Psoas muscle (tissue), 8 donors: Measurements from ENCODE around the gene CNEP1R1. TPM values are rescaled to one million over a fixed set of nuclear protein-coding genes. Genes with fewer than 3 reads are reported as not detected.

Experiments used
- ATAC-seq, 4 donors: fragments of 200-7000 bp; cut with Tn5 transposase; one replicate each; pipeline ENCODE4 v1.9.1; 2020; ENCODE audit warnings: moderate library complexity in 3 of 4, mild to moderate bottlenecking in 2 of 4
- DNase-seq, 2 donors: peaks; one replicate each; pipeline ENCODE4 v3.0.0-alpha.2; 2020
- H3K27ac ChIP-seq: fragments of 200-600 bp; one replicate; pipeline ENCODE4 v1.8.0; 2022
- H3K27me3 ChIP-seq, 3 donors: fragments of 200-600 bp in 1 of 3; one replicate each; pipeline versions ENCODE4 v1.6.1 to v1.8.0; 2013 to 2022; ENCODE audit warnings: low read length in 2 of 3, mild to moderate bottlenecking in 2 of 3, moderate library complexity in 1 of 3; ENCODE audit not compliant: insufficient read depth in 3 of 3
- H3K36me3 ChIP-seq, 2 donors: fragments of 200-600 bp in 1 of 2; one replicate each; pipeline versions ENCODE4 v1.6.1 to v1.8.0; 2013 to 2022; ENCODE audit warnings: low read depth in 1 of 2, mild to moderate bottlenecking in 1 of 2, moderate library complexity in 1 of 2; ENCODE audit not compliant: insufficient read depth in 1 of 2
- H3K4me1 ChIP-seq: fragments of 200-600 bp; one replicate; pipeline ENCODE4 v1.8.0; 2022
- H3K4me3 ChIP-seq: fragments of 200-600 bp; one replicate; pipeline ENCODE4 v1.8.0; 2022; ENCODE audit warnings: mild to moderate bottlenecking
- H3K9me3 ChIP-seq: fragments of 200-600 bp; one replicate; pipeline ENCODE4 v1.8.0; 2022
- WGBS, 3 donors: extraction: QIAGEN DNeasy Blood & Tissue Kit; methylation state at CpG; one replicate each; pipeline versions ENCODE4 v1.1.6 to v1.1.7; 2013; 5-methylcytosine and 5-hydroxymethylcytosine counted together
- intact Hi-C, 2 donors: fragments of 100-400 bp; cut with DNase I; formaldehyde crosslinking; loops; one replicate each; pipeline versions ENCODE4 v1.11.0 to v1.14.2; 2022
- polyA plus RNA-seq, 3 donors: library from polyadenylated mRNA; stranded (reverse); fragments of 200-250 nt; gene quantifications; one replicate each; pipeline ENCODE4 v1.2.3, GENCODE V29; 2013
- total RNA-seq, 4 donors: library from RNA; stranded (reverse); fragmentation: NEBNext Ultra II Directional in 2 of 4; extraction: Animal tissue kit (Norgen Biotek cat#: 25700) in 2 of 4; gene quantifications; one replicate each; pipeline versions ENCODE4 v1.2.1 to v1.2.4, GENCODE V29; 2021 to 2023
- TF ChIP-seq, protein P1 (sequence below): fragments of 200-600 bp; IDR thresholded peaks from one replicate; pipeline ENCODE4 v1.8.0; 2022; ENCODE audit warnings: antibody characterized with exemption
- donor health status: healthy with polysubstance abuse.
- donor health status: DM: no; HTN: no; CAD: no; lungs with moderate emphysema.
- donor health status: Bipolar disorder and iron deficiency.
- donor health status: healthy.
- donor health status: DM: yes; HTN: yes; CAD: no.
- donor health status: DM: no; HTN: no; CAD: no.
- donor health status: DM: no; HTN: no; CAD: no.
- donor health status: DM: yes; HTN: yes; CAD: no.

CNEP1R1 gene
- total and polyA plus RNA-seq, 7 donors: 10.9 to 45.5 (median 15.3) TPM

DNA sequence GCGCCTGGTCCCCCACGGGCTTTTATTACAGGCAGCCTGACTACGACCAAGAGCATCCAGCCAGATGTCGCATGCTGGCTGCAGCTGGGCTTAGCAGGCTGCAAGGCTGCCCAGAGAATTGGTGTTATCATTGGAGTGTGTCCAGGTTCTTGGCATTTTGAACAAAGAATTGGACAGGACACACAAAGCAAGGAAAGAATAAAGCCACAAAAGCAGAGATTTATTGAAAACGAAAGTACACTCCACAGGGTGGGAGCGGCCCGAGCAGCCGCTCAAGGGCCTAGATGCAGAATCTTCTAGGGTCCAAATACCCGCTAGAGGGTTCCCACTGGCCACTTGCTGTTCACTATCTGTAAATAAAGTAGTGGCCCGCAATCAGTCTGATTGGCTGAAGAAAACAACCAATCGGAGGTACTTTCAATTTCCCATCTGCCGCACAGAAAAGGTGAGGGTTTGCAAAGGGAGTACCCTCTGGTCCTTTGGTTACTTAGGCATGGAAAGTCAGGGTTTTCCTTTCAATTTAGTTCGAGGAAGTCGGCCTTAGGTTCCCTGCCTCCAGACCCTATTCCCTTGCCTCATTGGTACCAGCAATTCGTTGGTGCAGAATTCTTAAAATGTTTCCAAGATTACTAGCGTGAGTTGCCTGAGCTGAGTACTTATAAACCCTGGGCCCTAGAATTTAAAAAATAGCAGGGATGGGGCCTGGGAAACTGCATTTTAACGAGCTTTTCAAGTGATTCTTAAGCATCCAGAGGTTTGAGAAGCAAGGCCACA is 38.5 kb upstream of the CNEP1R1 start:
- 64 to 74% (median 69%) methylated on average over 17 of the region's 17 CpGs for WGBS, 3 donors
- Histone ChIP-seq H3K4me3 (no peak overlapping the region), H3K4me1 (no peaks in the 10 kb centered on the region), H3K27me3 (peaks cover 0 to 7% (median 0%) of the 10 kb centered on the region in 3 donors), H3K27ac (no peak overlapping the region), H3K36me3 (no peaks in the 10 kb centered on the region), H3K9me3 (no peaks in the 10 kb centered on the region)
- no peak for DNase-seq
- intact Hi-C loops: no loop called here
- ATAC-seq: no peak
- TF ChIP-seq, protein P1, sequence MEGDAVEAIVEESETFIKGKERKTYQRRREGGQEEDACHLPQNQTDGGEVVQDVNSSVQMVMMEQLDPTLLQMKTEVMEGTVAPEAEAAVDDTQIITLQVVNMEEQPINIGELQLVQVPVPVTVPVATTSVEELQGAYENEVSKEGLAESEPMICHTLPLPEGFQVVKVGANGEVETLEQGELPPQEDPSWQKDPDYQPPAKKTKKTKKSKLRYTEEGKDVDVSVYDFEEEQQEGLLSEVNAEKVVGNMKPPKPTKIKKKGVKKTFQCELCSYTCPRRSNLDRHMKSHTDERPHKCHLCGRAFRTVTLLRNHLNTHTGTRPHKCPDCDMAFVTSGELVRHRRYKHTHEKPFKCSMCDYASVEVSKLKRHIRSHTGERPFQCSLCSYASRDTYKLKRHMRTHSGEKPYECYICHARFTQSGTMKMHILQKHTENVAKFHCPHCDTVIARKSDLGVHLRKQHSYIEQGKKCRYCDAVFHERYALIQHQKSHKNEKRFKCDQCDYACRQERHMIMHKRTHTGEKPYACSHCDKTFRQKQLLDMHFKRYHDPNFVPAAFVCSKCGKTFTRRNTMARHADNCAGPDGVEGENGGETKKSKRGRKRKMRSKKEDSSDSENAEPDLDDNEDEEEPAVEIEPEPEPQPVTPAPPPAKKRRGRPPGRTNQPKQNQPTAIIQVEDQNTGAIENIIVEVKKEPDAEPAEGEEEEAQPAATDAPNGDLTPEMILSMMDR: no peak

DNA sequence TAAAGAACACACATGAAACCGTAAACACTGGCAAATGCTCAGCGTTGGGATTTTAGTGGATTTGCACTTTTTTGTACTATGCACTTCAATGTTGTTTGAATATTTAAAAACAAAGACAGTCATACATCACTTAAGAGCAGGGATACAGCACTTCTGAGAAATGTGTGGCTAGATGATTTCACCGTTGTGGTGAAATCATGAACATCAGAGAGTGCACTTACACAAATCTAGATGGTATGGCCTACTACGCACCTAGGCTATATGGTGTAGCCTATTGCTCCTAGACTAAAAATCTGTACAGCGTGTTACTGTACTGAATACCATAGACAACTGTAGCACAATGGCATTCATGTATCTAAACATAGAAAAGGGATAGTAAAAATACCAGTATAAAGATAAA is 37.6 kb upstream of the CNEP1R1 start:
- no peak for DNase-seq
- H3K27ac ChIP-seq: no peak overlapping the region
- intact Hi-C loops: no loop called here
- peaks cover 0 to 7% (median 0%) of the 10 kb centered on the region in 3 donors for H3K27me3 ChIP-seq
- H3K4me1 ChIP-seq: no peaks in the 10 kb centered on the region
- no peaks in the 10 kb centered on the region for H3K36me3 ChIP-seq
- H3K4me3 ChIP-seq: no peak overlapping the region
- WGBS, 3 donors: 91 to 93% (median 93%) methylated on average over 5 of the region's 5 CpGs
- TF ChIP-seq, protein P1: no peak
- no peaks in the 10 kb centered on the region for H3K9me3 ChIP-seq
- ATAC-seq: no peak

DNA sequence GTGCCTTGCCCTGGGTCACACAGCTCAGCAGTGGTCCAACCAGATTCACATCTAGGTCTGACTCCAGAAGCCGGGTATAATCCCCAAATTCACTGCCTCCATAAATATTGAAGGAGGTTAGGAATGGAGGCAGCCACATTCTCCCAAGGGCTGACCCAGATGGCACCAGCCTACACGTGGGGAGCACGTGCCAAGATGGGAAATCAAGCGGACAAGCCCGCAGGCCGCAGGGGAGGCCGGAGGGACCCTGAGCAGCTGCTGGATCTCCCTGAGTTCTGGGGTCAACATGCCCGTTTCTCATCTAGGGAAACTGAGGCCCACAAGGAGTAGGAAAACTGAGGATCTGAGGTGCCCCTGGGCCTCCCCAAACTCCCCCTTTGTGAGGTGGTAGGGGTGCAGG is 32.2 kb upstream of the CNEP1R1 start:
- TF ChIP-seq, protein P1: no peak
- H3K4me3 ChIP-seq: no peak overlapping the region
- WGBS, 3 donors: 82 to 89% (median 85%) methylated on average over 8 of the region's 8 CpGs
- no peaks in the 10 kb centered on the region for H3K4me1 ChIP-seq
- ATAC-seq (no peak), DNase-seq (no peak)
- H3K9me3 ChIP-seq: no peaks in the 10 kb centered on the region
- intact Hi-C loops: no loop called here
- no peaks in the 10 kb centered on the region for H3K36me3 ChIP-seq
- no peak overlapping the region for H3K27ac ChIP-seq
- H3K27me3 ChIP-seq: peaks cover 0 to 7% (median 0%) of the 10 kb centered on the region in 3 donors

DNA sequence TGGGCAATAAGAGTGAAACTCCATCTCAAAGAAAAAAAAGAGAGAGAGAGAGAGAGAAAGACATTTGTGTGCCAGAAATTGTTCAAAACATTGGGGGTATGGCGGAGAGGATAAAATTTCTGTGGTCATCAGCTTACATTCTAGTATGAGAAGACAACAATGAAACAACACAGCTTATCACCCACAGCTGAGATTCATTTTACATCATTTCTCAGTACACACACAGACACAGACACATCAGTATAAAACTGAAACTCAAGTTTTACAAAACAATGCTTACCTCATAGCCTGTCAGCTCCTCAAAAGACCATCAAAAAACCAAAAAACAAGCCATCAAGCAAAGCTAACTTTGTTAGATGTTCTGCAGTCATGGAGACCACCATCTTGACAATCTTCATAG is 31.4 kb upstream of the CNEP1R1 start:
- Histone ChIP-seq H3K27me3 (peaks cover 0 to 5% (median 0%) of the 10 kb centered on the region in 3 donors), H3K9me3 (no peaks in the 10 kb centered on the region), H3K36me3 (no peaks in the 10 kb centered on the region), H3K27ac (no peak overlapping the region), H3K4me1 (no peaks in the 10 kb centered on the region), H3K4me3 (no peak overlapping the region)
- DNase-seq (no peak), ATAC-seq (no peak)
- 74 to 85% (median 78%) methylated on average over 1 of the region's 1 CpG for WGBS, 3 donors
- TF ChIP-seq, protein P1: no peak
- intact Hi-C loops: no loop called here

DNA sequence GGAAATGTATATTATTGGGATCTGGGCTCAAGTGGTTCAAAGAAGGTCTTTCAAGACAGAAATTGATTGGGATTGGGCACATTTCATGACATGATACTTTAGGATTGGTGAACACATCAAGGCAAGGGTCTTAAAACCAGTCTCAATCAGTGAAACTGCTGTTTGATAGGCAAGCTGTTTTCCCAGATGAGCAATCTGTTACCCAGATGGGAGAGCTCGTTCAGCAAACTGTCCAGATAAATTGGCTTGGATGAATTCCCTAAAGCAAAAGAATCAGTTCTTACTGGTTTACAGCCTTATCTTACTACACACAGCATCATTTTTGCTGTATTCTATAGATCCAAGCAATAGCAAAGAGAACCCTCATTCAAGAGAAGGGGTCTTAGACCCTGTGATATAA is 31.0 kb upstream of the CNEP1R1 start:
- Histone ChIP-seq H3K4me3 (no peak overlapping the region), H3K27ac (no peak overlapping the region), H3K27me3 (peaks cover 0 to under 1% (median 0%) of the 10 kb centered on the region in 3 donors), H3K9me3 (no peaks in the 10 kb centered on the region), H3K4me1 (no peaks in the 10 kb centered on the region), H3K36me3 (no peaks in the 10 kb centered on the region)
- ATAC-seq (no peak), DNase-seq (no peak)
- TF ChIP-seq, protein P1: no peak
- WGBS, 3 donors: 17 to 34% (median 27%) methylated on average over 1 of the region's 1 CpG
- intact Hi-C loops: no loop called here
